Breast epithelium (tissue), 3 donors: ENCODE results near the gene BCO1.

Experiments
- POLR2A ChIP-seq: fragments of 450-650 bp; IDR thresholded peaks from one replicate; pipeline ENCODE4 v1.6.1; 2016; ENCODE audit warnings: antibody characterized with exemption, mild to moderate bottlenecking, moderate library complexity
- POLR2AphosphoS5 ChIP-seq, 3 donors: sonication (generic); formaldehyde crosslinking; IDR thresholded peaks; one replicate each; pipeline ENCODE4 v1.6.1; 2017; ENCODE audit warnings: antibody characterized with exemption in 3 of 3
- TF ChIP-seq, protein P1 (sequence below), 3 donors: fragments of 450-650 bp; IDR thresholded peaks; one replicate each; pipeline ENCODE4 v1.5.1; 2016 to 2017; ENCODE audit warnings: antibody characterized with exemption in 3 of 3, mild to moderate bottlenecking in 3 of 3, moderate library complexity in 3 of 3

DNA sequence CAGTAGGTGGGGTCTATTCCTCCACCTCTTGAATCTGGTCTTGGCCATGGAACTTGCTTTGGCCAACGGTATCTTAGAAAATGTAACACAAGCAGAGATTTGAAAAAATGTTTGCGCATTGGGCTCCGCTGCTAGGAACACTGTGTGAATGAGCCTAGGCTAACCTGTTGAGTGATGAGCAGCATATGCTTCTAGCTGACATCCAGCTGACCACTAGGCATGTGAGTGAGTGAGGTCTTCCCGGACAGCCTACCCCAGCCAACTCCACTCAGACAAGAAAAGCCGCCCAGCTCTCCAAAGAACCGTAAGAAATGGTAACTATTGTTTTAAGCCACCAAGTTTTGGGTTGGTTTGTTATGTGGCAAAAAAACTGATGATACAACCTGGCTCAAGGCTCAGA, 31.4 kb upstream of the BCO1 start:
- TF ChIP-seq, protein P1, sequence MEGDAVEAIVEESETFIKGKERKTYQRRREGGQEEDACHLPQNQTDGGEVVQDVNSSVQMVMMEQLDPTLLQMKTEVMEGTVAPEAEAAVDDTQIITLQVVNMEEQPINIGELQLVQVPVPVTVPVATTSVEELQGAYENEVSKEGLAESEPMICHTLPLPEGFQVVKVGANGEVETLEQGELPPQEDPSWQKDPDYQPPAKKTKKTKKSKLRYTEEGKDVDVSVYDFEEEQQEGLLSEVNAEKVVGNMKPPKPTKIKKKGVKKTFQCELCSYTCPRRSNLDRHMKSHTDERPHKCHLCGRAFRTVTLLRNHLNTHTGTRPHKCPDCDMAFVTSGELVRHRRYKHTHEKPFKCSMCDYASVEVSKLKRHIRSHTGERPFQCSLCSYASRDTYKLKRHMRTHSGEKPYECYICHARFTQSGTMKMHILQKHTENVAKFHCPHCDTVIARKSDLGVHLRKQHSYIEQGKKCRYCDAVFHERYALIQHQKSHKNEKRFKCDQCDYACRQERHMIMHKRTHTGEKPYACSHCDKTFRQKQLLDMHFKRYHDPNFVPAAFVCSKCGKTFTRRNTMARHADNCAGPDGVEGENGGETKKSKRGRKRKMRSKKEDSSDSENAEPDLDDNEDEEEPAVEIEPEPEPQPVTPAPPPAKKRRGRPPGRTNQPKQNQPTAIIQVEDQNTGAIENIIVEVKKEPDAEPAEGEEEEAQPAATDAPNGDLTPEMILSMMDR (IDR thresholded peaks at IDR 0.05), result no peak
- TF ChIP-seq POLR2A, result no peak
- TF ChIP-seq POLR2AphosphoS5 (IDR thresholded peaks at IDR 0.05), result no peak
